Heart left ventricle (tissue), 16 donors: ENCODE results near the gene ANAPC5. TPM values are rescaled to one million over a fixed set of nuclear protein-coding genes. Genes with fewer than 3 reads are reported as not detected.

Experiments
- ATAC-seq, 4 donors: fragments of 200-7000 bp; cut with Tn5 transposase; one replicate each; pipeline ENCODE4 v1.9.1; 2020 to 2022; ENCODE audit warnings: moderate library complexity in 4 of 4, mild to moderate bottlenecking in 3 of 4, moderate number of reproducible peaks in 1 of 4
- DNase-seq, 5 donors: peaks; one replicate each; pipeline ENCODE4 v3.0.0-alpha.2; 2020
- H3K27ac ChIP-seq, 12 donors: fragments of 200-600 bp; sonication (generic) in 4 of 12; one replicate each; pipeline versions ENCODE4 v1.5.0 to v1.8.0; 2016 to 2022; ENCODE audit warnings: mild to moderate bottlenecking in 2 of 12
- H3K27me3 ChIP-seq, 9 donors: fragments of 200-600 bp; sonication (generic) in 2 of 9; one replicate each; pipeline versions ENCODE4 v1.5.1 to v1.8.0; 2016 to 2022; ENCODE audit warnings: mild to moderate bottlenecking in 3 of 9
- H3K36me3 ChIP-seq, 9 donors: fragments of 200-600 bp; sonication (generic) in 2 of 9; one replicate each; pipeline versions ENCODE4 v1.5.0 to v1.8.0; 2018 to 2022; ENCODE audit warnings: mild to moderate bottlenecking in 2 of 9
- H3K4me1 ChIP-seq, 12 donors: fragments of 200-600 bp; sonication (generic) in 4 of 12; one replicate each; pipeline versions ENCODE4 v1.5.0 to v1.8.0; 2016 to 2022; ENCODE audit warnings: mild to moderate bottlenecking in 3 of 12
- H3K4me3 ChIP-seq, 12 donors: fragments of 200-600 bp; sonication (generic) in 4 of 12; one replicate each; pipeline versions ENCODE4 v1.5.0 to v1.8.0; 2017 to 2022; ENCODE audit warnings: mild to moderate bottlenecking in 9 of 12, moderate library complexity in 4 of 12
- H3K9me3 ChIP-seq, 12 donors: fragments of 200-600 bp; sonication (generic) in 4 of 12; one replicate each; pipeline versions ENCODE4 v1.5.0 to v1.8.0; 2016 to 2022; ENCODE audit warnings: mild to moderate bottlenecking in 1 of 12
- CTCF ChIP-seq, 12 donors: fragments of 200-600 bp; sonication (generic) in 4 of 12; IDR thresholded peaks; one replicate each; pipeline versions ENCODE4 v1.5.0 to v1.8.0; 2018 to 2022; ENCODE audit warnings: antibody characterized with exemption in 12 of 12, mild to moderate bottlenecking in 5 of 12
- POLR2A ChIP-seq, 2 donors: fragments of 450-650 bp; IDR thresholded peaks; one replicate each; pipeline ENCODE4 v1.6.1; 2017; ENCODE audit warnings: antibody characterized with exemption in 2 of 2, mild to moderate bottlenecking in 2 of 2, moderate library complexity in 2 of 2
- WGBS, 4 donors: extraction: QIAGEN DNeasy Blood & Tissue Kit in 2 of 4; methylation state at CpG; one replicate each; pipeline versions ENCODE4 v1.1.5 to v1.1.7; 2013 to 2018; 5-methylcytosine and 5-hydroxymethylcytosine counted together
- intact Hi-C, 10 donors: fragments of 100-400 bp; cut with DNase I; formaldehyde crosslinking; loops; one replicate each; pipeline versions ENCODE4 v1.11.1 to v1.14.2; 2022
- polyA plus RNA-seq, 2 donors: library from polyadenylated mRNA; stranded (reverse); fragments of 200-250 nt; gene quantifications; one replicate each; pipeline ENCODE4 v1.2.3, GENCODE V29; 2013
- total RNA-seq, 9 donors: library from RNA; depleted of rRNA in 2 of 9; stranded (reverse); fragments of >200 nt in 2 of 9; fragmentation: NEBNext Ultra II Directional in 3 of 9; extraction: Animal tissue kit (Norgen Biotek cat#: 25700) in 3 of 9; gene quantifications; one replicate each; pipeline versions ENCODE4 v1.1.0 to v1.2.4, GENCODE V29; 2016 to 2023
- donor health status: ischemic (EF 13 %, LVEDD 7.1; RV severe dilation, severe dysfunction).
- donor health status: healthy with polysubstance abuse.
- donor health status: DM: no; HTN: yes; CAD: no.
- donor health status: DM: no; HTN: no; CAD: no.
- donor health status: ischemic (EF 25% LVEDD 6.9; RV normal size, moderate dysfunction).
- donor health status: ischemic (EF 25% LVEDD 5.7; RV mildly dilated, moderate dysfunction).
- donor health status: healthy.
- donor health status: DM: yes; HTN: yes; CAD: no.
- donor health status: ischemic (EF 35%, LVEDD 5.7; RV mildly dilated, moderate dysfunction).
- donor health status: nonischemic (EF 11% LVEDD 7.7; RV severe dilation, severe dysfunction).
- donor health status: DM: yes; HTN: yes; CAD: no.
- donor health status: PGD.
- donor health status: ischemic (EF 29% LVEDD 5.4; RV normal size, mild dysfunction).
- donor health status: nonischemic (EF 23%, LVEDD 6.1; RV moderate dilation, normal function).

The ANAPC5 gene
- total and polyA plus RNA-seq, 11 donors, result 55.0 to 81.7 (median 59.1) TPM

- intact Hi-C loops, result no loop called here
- Histone ChIP-seq H3K36me3 (no peaks in the 10 kb centered on the region), H3K4me3 (no peak overlapping the region), H3K4me1 (no peaks in the 10 kb centered on the region), H3K27me3 (peaks cover 0 to 7% (median 0%) of the 10 kb centered on the region in 9 donors), H3K9me3 (no peaks in the 10 kb centered on the region), H3K27ac (no peak overlapping the region)
- ATAC-seq (no peak), DNase-seq (no peak)
- WGBS, 4 donors, result 80 to 90% (median 85%) methylated on average over 6 of the region's 6 CpGs
- TF ChIP-seq CTCF (IDR thresholded peaks at IDR 0.05) (no peak), POLR2A (IDR thresholded peaks at IDR 0.05) (no peak)
Observed at GRCh38 chr12:121371404-121371803, 19.2 kb upstream of the ANAPC5 start.

GRCh38 chr12:121366063-121366459 lies 13.8 kb upstream of the ANAPC5 start:
- Histone ChIP-seq H3K4me1 (no peaks in the 10 kb centered on the region), H3K9me3 (no peaks in the 10 kb centered on the region), H3K27ac (no peak overlapping the region), H3K36me3 (no peaks in the 10 kb centered on the region), H3K27me3 (peaks cover 0 to 21% (median 0%) of the 10 kb centered on the region in 9 donors), H3K4me3 (no peak overlapping the region)
- no peak for TF ChIP-seq POLR2A (IDR thresholded peaks at IDR 0.05)
- DNase-seq, result no peak
- 41 to 61% (median 45%) methylated on average over 4 of the region's 4 CpGs for WGBS, 4 donors
- ATAC-seq, result no peak
- intact Hi-C loops, result no loop called here

- Histone ChIP-seq H3K36me3 (no peaks in the 10 kb centered on the region), H3K9me3 (no peaks in the 10 kb centered on the region), H3K27me3 (peaks cover 0 to 21% (median 0%) of the 10 kb centered on the region in 9 donors), H3K4me1 (no peaks in the 10 kb centered on the region), H3K4me3 (no peak overlapping the region), H3K27ac (no peak overlapping the region)
- intact Hi-C loops, result no loop called here
- WGBS, 4 donors, result 64 to 68% (median 66%) methylated on average over 5 of the region's 5 CpGs
- TF ChIP-seq POLR2A (IDR thresholded peaks at IDR 0.05), result no peak
- no peak for TF ChIP-seq CTCF (IDR thresholded peaks at IDR 0.05)
- ATAC-seq (no peak), DNase-seq (no peak)
Observed at GRCh38 chr12:121365416-121366062, 13.3 kb upstream of the ANAPC5 start.

- ATAC-seq, result no peak
- Histone ChIP-seq H3K36me3 (no peaks in the 10 kb centered on the region), H3K4me3 (no peak overlapping the region), H3K4me1 (no peaks in the 10 kb centered on the region), H3K9me3 (no peaks in the 10 kb centered on the region), H3K27ac (no peak overlapping the region), H3K27me3 (peaks cover 0 to 21% (median 0%) of the 10 kb centered on the region in 9 donors)
- intact Hi-C loops, result no loop called here
- DNase-seq, result no peak
- no peak for TF ChIP-seq CTCF (IDR thresholded peaks at IDR 0.05)
- TF ChIP-seq POLR2A (IDR thresholded peaks at IDR 0.05), result no peak
- WGBS, 4 donors, result 55 to 62% (median 58%) methylated on average over 5 of the region's 5 CpGs
Observed at GRCh38 chr12:121364683-121365121, 12.5 kb upstream of the ANAPC5 start.

GRCh38 chr12:121358073-121358472 lies 5.9 kb upstream of the ANAPC5 start:
- DNase-seq (no peak), ATAC-seq (no peak)
- Histone ChIP-seq H3K4me3 (no peak overlapping the region), H3K27ac (no peak overlapping the region), H3K27me3 (no peaks in the 10 kb centered on the region), H3K4me1 (peaks cover 0 to 3% (median 1%) of the 10 kb centered on the region in 12 donors), H3K9me3 (no peaks in the 10 kb centered on the region), H3K36me3 (no peaks in the 10 kb centered on the region)
- TF ChIP-seq CTCF (IDR thresholded peaks at IDR 0.05) (no peak), POLR2A (IDR thresholded peaks at IDR 0.05) (no peak)
- WGBS, 4 donors, result 67 to 78% (median 73%) methylated on average over 3 of the region's 3 CpGs
- intact Hi-C loops, result no loop called here
